GM13976 (cell line): Measurements from ENCODE around the gene AFAP1L2.

ENCODE experiments used
- DNase-seq: peaks from one replicate; pipeline ENCODE4 v3.0.0; 2012; ENCODE audit warnings: low spot score
- in situ Hi-C: fragments of 300-500 bp; cut with MboI; formaldehyde crosslinking; loops from one replicate; pipeline ENCODE4 v1.12.0; 2022; ENCODE audit warnings: low sequenced_read_pairs, mixed read lengths, inconsistent platforms; ENCODE audit not compliant: unreplicated experiment
- TF ChIP-seq, protein P1 (sequence below): IDR thresholded peaks from 2 replicates; pipeline ENCODE4 v1.5.1; 2012; ENCODE audit warnings: borderline replicate concordance, mild to moderate bottlenecking; ENCODE audit not compliant: insufficient read depth; ENCODE audit errors: extremely low read depth, missing control alignments, control extremely low read depth

The AFAP1L2 gene

GRCh38 chr10:114245121-114245791 is 159.0 kb downstream of the AFAP1L2 start:
- TF ChIP-seq, protein P1, sequence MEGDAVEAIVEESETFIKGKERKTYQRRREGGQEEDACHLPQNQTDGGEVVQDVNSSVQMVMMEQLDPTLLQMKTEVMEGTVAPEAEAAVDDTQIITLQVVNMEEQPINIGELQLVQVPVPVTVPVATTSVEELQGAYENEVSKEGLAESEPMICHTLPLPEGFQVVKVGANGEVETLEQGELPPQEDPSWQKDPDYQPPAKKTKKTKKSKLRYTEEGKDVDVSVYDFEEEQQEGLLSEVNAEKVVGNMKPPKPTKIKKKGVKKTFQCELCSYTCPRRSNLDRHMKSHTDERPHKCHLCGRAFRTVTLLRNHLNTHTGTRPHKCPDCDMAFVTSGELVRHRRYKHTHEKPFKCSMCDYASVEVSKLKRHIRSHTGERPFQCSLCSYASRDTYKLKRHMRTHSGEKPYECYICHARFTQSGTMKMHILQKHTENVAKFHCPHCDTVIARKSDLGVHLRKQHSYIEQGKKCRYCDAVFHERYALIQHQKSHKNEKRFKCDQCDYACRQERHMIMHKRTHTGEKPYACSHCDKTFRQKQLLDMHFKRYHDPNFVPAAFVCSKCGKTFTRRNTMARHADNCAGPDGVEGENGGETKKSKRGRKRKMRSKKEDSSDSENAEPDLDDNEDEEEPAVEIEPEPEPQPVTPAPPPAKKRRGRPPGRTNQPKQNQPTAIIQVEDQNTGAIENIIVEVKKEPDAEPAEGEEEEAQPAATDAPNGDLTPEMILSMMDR = no peak
- no peak for DNase-seq
- in situ Hi-C loops = no loop called here
